Neural cell (in vitro differentiated cells): Measurements from ENCODE around the gene GNG7. TPM values are rescaled to one million over a fixed set of nuclear protein-coding genes. Genes with fewer than 3 reads are reported as not detected.
A peak's percentile ranks its signal among the peaks of the same experiment; 100 is the strongest.

ENCODE experiments used
- H2AFZ ChIP-seq: fragments of 200-600, 300-800 bp; sonication (generic), shearing (Covaris generic); 2 replicates; pipeline ENCODE4 v1.6.0; 2014; ENCODE audit warnings: low read depth, mild to moderate bottlenecking, antibody characterized with exemption, low read length, moderate library complexity
- H3F3A ChIP-seq: fragments of 200-600 bp; shearing (Covaris generic); 2 replicates; pipeline ENCODE4 v1.6.1; 2016; ENCODE audit warnings: mild to moderate bottlenecking, moderate library complexity, mixed read lengths, antibody characterized with exemption, low read length; ENCODE audit not compliant: insufficient read depth, poor library complexity, severe bottlenecking
- H3K27ac ChIP-seq: fragments of 200-600, 300-800 bp; sonication (generic), shearing (Covaris generic); 2 replicates; pipeline ENCODE4 v1.5.1; 2014; ENCODE audit warnings: mild to moderate bottlenecking, low read length, moderate library complexity
- H3K27me3 ChIP-seq: fragments of 300-800, 200-600 bp; sonication (generic), shearing (Covaris generic); 2 replicates; pipeline ENCODE4 v1.6.0; 2014; ENCODE audit warnings: mild to moderate bottlenecking, low read depth, low read length, moderate library complexity; ENCODE audit not compliant: insufficient read depth
- H3K36me3 ChIP-seq: fragments of 300-800, 200-600 bp; sonication (generic), shearing (Covaris generic); 2 replicates; pipeline ENCODE4 v1.5.1; 2014; ENCODE audit warnings: mild to moderate bottlenecking, antibody characterized with exemption, low read length, moderate library complexity; ENCODE audit not compliant: insufficient read depth
- H3K4me2 ChIP-seq: fragments of 300-800, 200-600 bp; sonication (generic), shearing (Covaris generic); 2 replicates; pipeline ENCODE4 v1.6.0; 2014; ENCODE audit warnings: mild to moderate bottlenecking, low read length
- H3K4me3 ChIP-seq: fragments of 300-800, 200-600 bp; sonication (generic), shearing (Covaris generic); 2 replicates; pipeline ENCODE4 v1.5.1; 2014; ENCODE audit warnings: mild to moderate bottlenecking, low read length, moderate library complexity
- H3K79me2 ChIP-seq: fragments of 200-600 bp; shearing (Covaris generic); replicated peaks from 2 replicates; pipeline ENCODE4 v1.6.0; 2014; ENCODE audit warnings: mild to moderate bottlenecking, low read length, moderate library complexity; ENCODE audit not compliant: insufficient read depth
- H3K9ac ChIP-seq: fragments of 300-800, 200-600 bp; sonication (generic), shearing (Covaris generic); 2 replicates; pipeline ENCODE4 v1.6.1; 2016; ENCODE audit warnings: mild to moderate bottlenecking, low read length, mixed read lengths
- H3K9me2 ChIP-seq: fragments of 200-600 bp; shearing (Covaris generic); 2 replicates; pipeline ENCODE4 v1.6.1; 2016; ENCODE audit warnings: mild to moderate bottlenecking, low read length, mixed read lengths; ENCODE audit not compliant: insufficient read depth
- H3K9me3 ChIP-seq: fragments of 200-600, 300-800 bp; sonication (generic), shearing (Covaris generic); 2 replicates; pipeline ENCODE4 v1.6.1; 2016; ENCODE audit warnings: mild to moderate bottlenecking, mixed run types, low read length, moderate library complexity, mixed read lengths
- H4K20me1 ChIP-seq: fragments of 200-600 bp; shearing (Covaris generic); 2 replicates; pipeline ENCODE4 v1.6.1; 2016; ENCODE audit warnings: mild to moderate bottlenecking, mixed run types; ENCODE audit not compliant: insufficient read depth
- CTCF ChIP-seq: fragments of 450-650 bp; IDR thresholded peaks from 2 replicates; pipeline ENCODE4 v1.5.1; 2014; ENCODE audit warnings: antibody characterized with exemption, mild to moderate bottlenecking, moderate library complexity; ENCODE audit not compliant: poor library complexity, severe bottlenecking
- EP300 ChIP-seq: fragments of 450-650 bp; conservative IDR thresholded peaks from 2 replicates; pipeline ENCODE4 v1.6.1; 2014; ENCODE audit warnings: antibody characterized with exemption, mild to moderate bottlenecking, moderate library complexity; ENCODE audit not compliant: poor library complexity, severe bottlenecking
- EZH2 ChIP-seq: fragments of 200-600, 300-800 bp; shearing (Covaris generic), sonication (generic); IDR thresholded peaks from 2 replicates; pipeline ENCODE4 v1.6.1; 2014; ENCODE audit warnings: antibody characterized with exemption, low read length, borderline replicate concordance, mild to moderate bottlenecking; ENCODE audit not compliant: insufficient read depth, poor library complexity, severe bottlenecking
- MXI1 ChIP-seq: fragments of 450-650 bp; conservative IDR thresholded peaks from 2 replicates; pipeline ENCODE4 v1.6.1; 2014; ENCODE audit warnings: antibody characterized with exemption, mild to moderate bottlenecking; ENCODE audit not compliant: poor library complexity, severe bottlenecking
- POLR2AphosphoS5 ChIP-seq: IDR thresholded peaks from 2 replicates; pipeline ENCODE4 v1.6.1; 2012
- RAD21 ChIP-seq: fragments of 450-650 bp; conservative IDR thresholded peaks from 2 replicates; pipeline ENCODE4 v1.6.1; 2014; ENCODE audit warnings: antibody characterized with exemption, mild to moderate bottlenecking, moderate library complexity
- REST ChIP-seq: IDR thresholded peaks from 2 replicates; pipeline ENCODE4 v1.6.1; 2012; ENCODE audit warnings: borderline replicate concordance
- SMC3 ChIP-seq: fragments of 450-650 bp; conservative IDR thresholded peaks from 2 replicates; pipeline ENCODE4 v1.6.1; 2014; ENCODE audit warnings: antibody characterized with exemption, mild to moderate bottlenecking, moderate library complexity; ENCODE audit not compliant: poor library complexity
- TAF1 ChIP-seq: IDR thresholded peaks from 2 replicates; pipeline ENCODE4 v1.6.1; 2012; ENCODE audit warnings: low read depth
- polyA plus RNA-seq: library from polyadenylated mRNA; depleted of rRNA; stranded (reverse); fragments of >200 nt; gene quantifications from 2 replicates; pipeline ENCODE4 v1.2.3, GENCODE V29; 2014

The GNG7 gene
- polyA plus RNA-seq, 1 donor from 2014 or later, result 3.0 TPM

- H3F3A ChIP-seq, result no peaks in the 10 kb centered on the region
These were observed 122.7 kb downstream of the GNG7 start for GRCh38 chr19:2579678-2580280.

DNA sequence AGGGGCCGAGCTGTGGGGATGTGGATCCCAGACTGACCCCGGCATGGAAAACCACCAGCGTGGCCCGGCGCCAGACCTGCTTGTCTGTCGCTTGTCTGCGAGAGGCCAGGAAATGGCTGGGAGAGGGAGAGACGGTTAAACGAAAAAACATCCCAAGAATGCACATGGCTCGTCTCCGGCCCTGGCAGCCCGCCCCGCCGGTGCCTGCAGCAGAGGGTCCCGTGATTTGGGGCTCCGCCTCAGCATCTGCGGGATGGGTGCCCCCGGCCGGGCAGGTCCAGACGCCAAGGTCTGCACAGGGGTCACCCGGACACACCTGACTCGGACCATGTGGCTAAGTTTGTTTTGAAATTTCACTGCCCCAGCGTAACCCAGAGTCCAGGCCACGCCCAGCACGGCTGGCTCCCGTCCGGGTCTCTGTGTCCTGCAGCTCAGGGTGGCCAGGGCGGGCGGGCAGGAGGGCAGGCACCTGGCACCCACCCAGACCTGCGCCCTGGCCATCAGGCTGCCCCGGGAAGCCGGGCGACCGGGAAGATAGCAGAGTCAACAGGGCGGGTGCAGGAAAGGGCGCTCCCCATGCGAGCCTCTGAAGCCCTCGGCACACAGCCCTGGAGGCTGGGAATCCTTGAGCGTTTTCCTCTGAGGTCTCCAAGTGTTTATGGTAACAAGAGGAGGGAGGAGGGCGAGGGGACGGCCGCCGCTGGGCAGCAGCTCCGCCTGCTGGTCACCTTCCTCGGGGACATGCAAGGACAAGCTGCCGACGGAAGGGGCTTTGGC lies 123.4 kb downstream of the GNG7 start:
- Histone ChIP-seq H3F3A (no peaks in the 10 kb centered on the region), H4K20me1 (no peaks in the 10 kb centered on the region), H3K9ac (peak overlapping the region; percentile 50), H3K4me3 (peak overlapping the region; percentile 60), H3K9me3 (peaks cover 3% of the 10 kb centered on the region), H3K79me2 (no peaks in the 10 kb centered on the region), H3K27ac (no peak overlapping the region), H3K9me2 (no peaks in the 10 kb centered on the region), H3K4me2 (peak overlapping the region; percentile 25), H3K27me3 (peaks cover 14% of the 10 kb centered on the region), H2AFZ (no peak overlapping the region), H3K36me3 (no peaks in the 10 kb centered on the region)
- TF ChIP-seq TAF1 (no peak), EZH2 (no peak), RAD21 (peak; percentile 76), CTCF (peak; percentile 77), SMC3 (peak; percentile 82), POLR2AphosphoS5 (no peak)

More at GRCh38 chr19:2579678-2580280, 122.7 kb downstream of the GNG7 start:
- Histone ChIP-seq H3K4me3 (peak overlapping the region; percentile 60), H3K27ac (no peak overlapping the region), H4K20me1 (no peaks in the 10 kb centered on the region), H2AFZ (no peak overlapping the region), H3K27me3 (peaks cover 14% of the 10 kb centered on the region), H3K36me3 (no peaks in the 10 kb centered on the region), H3K9me3 (peaks cover 3% of the 10 kb centered on the region), H3K4me2 (no peak overlapping the region), H3K9me2 (no peaks in the 10 kb centered on the region), H3K79me2 (no peaks in the 10 kb centered on the region), H3K9ac (no peak overlapping the region)
- peak; percentile 4 for TF ChIP-seq SMC3
- no peak for TF ChIP-seq CTCF

- Histone ChIP-seq H3F3A (no peaks in the 10 kb centered on the region), H3K9ac (no peak overlapping the region), H3K9me3 (peaks cover 3% of the 10 kb centered on the region), H3K27me3 (peaks cover 14% of the 10 kb centered on the region), H3K4me2 (no peak overlapping the region), H3K36me3 (no peaks in the 10 kb centered on the region), H4K20me1 (no peaks in the 10 kb centered on the region), H3K4me3 (no peak overlapping the region), H2AFZ (no peak overlapping the region), H3K79me2 (no peaks in the 10 kb centered on the region), H3K9me2 (no peaks in the 10 kb centered on the region), H3K27ac (no peak overlapping the region)
- TF ChIP-seq EP300, result no peak
- TF ChIP-seq EZH2, result no peak
- TF ChIP-seq CTCF, result no peak
- TF ChIP-seq POLR2AphosphoS5, result no peak
- TF ChIP-seq REST, result no peak
- no peak for TF ChIP-seq SMC3
- no peak for TF ChIP-seq MXI1
- no peak for TF ChIP-seq TAF1
These were observed 124.1 kb downstream of the GNG7 start for GRCh38 chr19:2578391-2578890.
